Endodermal cell (in vitro differentiated cells): Measurements from ENCODE around the gene HLA-DQA1. TPM values are rescaled to one million over a fixed set of nuclear protein-coding genes. Genes with fewer than 3 reads are reported as not detected.

Experiments
- DNase-seq: peaks from one replicate; pipeline ENCODE4 v3.0.0-alpha.2; 2017
- H3K27ac ChIP-seq: 2 replicates; pipeline ENCODE4 v1.5.1; 2013; ENCODE audit warnings: mild to moderate bottlenecking, low read depth, low read length, moderate library complexity
- H3K27me3 ChIP-seq: 2 replicates; pipeline ENCODE4 v1.6.1; 2013; ENCODE audit warnings: mild to moderate bottlenecking, low read length, moderate library complexity; ENCODE audit not compliant: insufficient read depth, control insufficient read depth, poor library complexity, severe bottlenecking
- H3K36me3 ChIP-seq: 2 replicates; pipeline ENCODE4 v1.7.0; 2013; ENCODE audit warnings: mild to moderate bottlenecking, low read length, moderate library complexity; ENCODE audit not compliant: control insufficient read depth, insufficient read depth
- H3K4me1 ChIP-seq: one replicate; pipeline ENCODE4 v1.7.0; 2013; ENCODE audit warnings: low read length; ENCODE audit not compliant: control insufficient read depth, insufficient read depth
- H3K4me3 ChIP-seq: 2 replicates; pipeline ENCODE4 v1.5.1; 2013; ENCODE audit warnings: mild to moderate bottlenecking, low read length, moderate library complexity
- H3K9ac ChIP-seq: 2 replicates; pipeline ENCODE4 v1.6.1; 2013; ENCODE audit warnings: mild to moderate bottlenecking, low read length, moderate library complexity; ENCODE audit not compliant: poor library complexity, severe bottlenecking; ENCODE audit errors: extremely low read depth
- H3K9me3 ChIP-seq: 2 replicates; pipeline ENCODE4 v1.6.1; 2013; ENCODE audit warnings: mild to moderate bottlenecking, low read length, moderate library complexity; ENCODE audit not compliant: control insufficient read depth
- H3K27ac Mint-ChIP-seq: 2 replicates; pipeline ENCODE4 v1.8.0; 2020; ENCODE audit warnings: mixed read lengths
- H3K27me3 Mint-ChIP-seq: 2 replicates; pipeline ENCODE4 v1.8.0; 2021; ENCODE audit warnings: mild to moderate bottlenecking, mixed read lengths; ENCODE audit not compliant: insufficient read depth
- H3K36me3 Mint-ChIP-seq: 2 replicates; pipeline ENCODE4 v1.8.0; 2020; ENCODE audit warnings: low read depth, mixed read lengths
- H3K4me1 Mint-ChIP-seq: 2 replicates; pipeline ENCODE4 v1.8.0; 2020; ENCODE audit warnings: mixed read lengths
- H3K4me3 Mint-ChIP-seq: 2 replicates; pipeline ENCODE4 v1.8.0; 2020; ENCODE audit warnings: mild to moderate bottlenecking, moderate library complexity, mixed read lengths
- H3K9me3 Mint-ChIP-seq: 2 replicates; pipeline ENCODE4 v1.8.0; 2020; ENCODE audit warnings: mild to moderate bottlenecking, mixed read lengths
- CTCF ChIP-seq: fragments of 200-600 bp; sonication (generic); conservative IDR thresholded peaks from 2 replicates; pipeline ENCODE4 v1.5.0; 2021; ENCODE audit warnings: antibody characterized with exemption, mild to moderate bottlenecking
- WGBS, 2 experiments: methylation state at CpG; one replicate each; pipeline versions ENCODE4 v1.1.5 to v1.1.7; 2013; ENCODE audit warnings: missing lambda C conversion rate in 2 of 2, mixed read lengths in 1 of 2; ENCODE audit not compliant: insufficient coverage in 1 of 2, insufficient read length in 1 of 2; 5-methylcytosine and 5-hydroxymethylcytosine counted together
- total RNA-seq, 2 donors: library from RNA; stranded (reverse); fragmentation: NEBNext Ultra II Directional in 1 of 2; extraction: Animal tissue kit (Norgen Biotek cat#: 25700) in 1 of 2; gene quantifications; 2 replicates in 1 of 2; 3 replicates in 1 of 2; pipeline ENCODE4 v1.2.1, GENCODE V29; 2021

HLA-DQA1 gene
- total RNA-seq, 2 donors from 2014 or later = 0.97 TPM; not detected in 1

- Histone ChIP-seq H3K27me3 (no peaks in the 10 kb centered on the region), H3K9ac (no peak overlapping the region), H3K36me3 (no peaks in the 10 kb centered on the region), H3K4me1 (no peaks in the 10 kb centered on the region), H3K27ac (no peak overlapping the region), H3K4me3 (no peak overlapping the region), H3K9me3 (no peaks in the 10 kb centered on the region)
- Mint-ChIP-seq H3K36me3 (no peaks in the 10 kb centered on the region), H3K4me3 (no peak overlapping the region), H3K9me3 (no peaks in the 10 kb centered on the region), H3K27ac (no peak overlapping the region), H3K27me3 (no peaks in the 10 kb centered on the region), H3K4me1 (no peaks in the 10 kb centered on the region)
- DNase-seq = no peak
- 83 to 92% methylated on average over 1 to 6 of the region's 6 CpGs for WGBS, 2 experiments
- peak; percentile 10 for TF ChIP-seq CTCF
Observed at GRCh38 chr6:32642720-32643106, 5.5 kb downstream of the HLA-DQA1 start.

- Histone ChIP-seq H3K27me3 (no peaks in the 10 kb centered on the region), H3K4me3 (no peak overlapping the region), H3K9ac (no peak overlapping the region), H3K27ac (no peak overlapping the region), H3K9me3 (no peaks in the 10 kb centered on the region), H3K4me1 (no peaks in the 10 kb centered on the region), H3K36me3 (no peaks in the 10 kb centered on the region)
- H3K4me3 Mint-ChIP-seq = no peak overlapping the region
- H3K9me3 Mint-ChIP-seq = peaks cover 1% of the 10 kb centered on the region
- DNase-seq = no peak
- H3K27ac Mint-ChIP-seq = no peak overlapping the region
- H3K4me1 Mint-ChIP-seq = no peaks in the 10 kb centered on the region
- WGBS, 2 experiments = 57 to 78% methylated on average over 1 to 4 of the region's 4 CpGs
- TF ChIP-seq CTCF = no peak
- H3K27me3 Mint-ChIP-seq = no peaks in the 10 kb centered on the region
- H3K36me3 Mint-ChIP-seq = no peaks in the 10 kb centered on the region
Observed at GRCh38 chr6:32643904-32644303, 6.7 kb downstream of the HLA-DQA1 start.

- no peaks in the 10 kb centered on the region for H3K36me3 ChIP-seq
- no peaks in the 10 kb centered on the region for H3K27me3 ChIP-seq
- H3K9ac ChIP-seq = no peak overlapping the region
- H3K4me1 ChIP-seq = no peaks in the 10 kb centered on the region
- H3K36me3 Mint-ChIP-seq = no peaks in the 10 kb centered on the region
- TF ChIP-seq CTCF = no peak
- H3K27ac Mint-ChIP-seq = no peak overlapping the region
- no peaks in the 10 kb centered on the region for H3K27me3 Mint-ChIP-seq
- H3K4me1 Mint-ChIP-seq = no peaks in the 10 kb centered on the region
- H3K4me3 ChIP-seq = no peak overlapping the region
- 84 to 86% methylated on average over 4 to 6 of the region's 6 CpGs for WGBS, 2 experiments
- H3K27ac ChIP-seq = no peak overlapping the region
- H3K9me3 Mint-ChIP-seq = peaks cover 14% of the 10 kb centered on the region
- DNase-seq = no peak
- no peaks in the 10 kb centered on the region for H3K9me3 ChIP-seq
- no peak overlapping the region for H3K4me3 Mint-ChIP-seq
Observed at GRCh38 chr6:32645047-32645703, 8.0 kb downstream of the HLA-DQA1 start.
